Astrocyte of the cerebellum (primary cell): Measurements from ENCODE around the gene OR5M11.

Experiments used
- DNase-seq: peaks from one replicate; pipeline ENCODE4 v3.0.0-alpha.2; 2011; ENCODE audit warnings: low read depth
- H3K4me3 ChIP-seq: 2 replicates; pipeline ENCODE4 v1.5.1; 2011; ENCODE audit warnings: mild to moderate bottlenecking, low read depth, low read length, moderate library complexity
- in situ Hi-C: cut with HindIII; loops from 2 replicates; pipeline ENCODE4 v1.10.0; 2017; ENCODE audit warnings: low sequenced_read_pairs
- TF ChIP-seq, protein P1 (sequence below): IDR thresholded peaks from 2 replicates; pipeline ENCODE4 v1.5.1; 2012; ENCODE audit warnings: low read length, low read depth, moderate library complexity, mild to moderate bottlenecking; ENCODE audit errors: missing control alignments

The OR5M11 gene

GRCh38 chr11:56533054-56533740, 9.9 kb downstream of the OR5M11 start:
- in situ Hi-C loops: no loop called here
- TF ChIP-seq, protein P1, sequence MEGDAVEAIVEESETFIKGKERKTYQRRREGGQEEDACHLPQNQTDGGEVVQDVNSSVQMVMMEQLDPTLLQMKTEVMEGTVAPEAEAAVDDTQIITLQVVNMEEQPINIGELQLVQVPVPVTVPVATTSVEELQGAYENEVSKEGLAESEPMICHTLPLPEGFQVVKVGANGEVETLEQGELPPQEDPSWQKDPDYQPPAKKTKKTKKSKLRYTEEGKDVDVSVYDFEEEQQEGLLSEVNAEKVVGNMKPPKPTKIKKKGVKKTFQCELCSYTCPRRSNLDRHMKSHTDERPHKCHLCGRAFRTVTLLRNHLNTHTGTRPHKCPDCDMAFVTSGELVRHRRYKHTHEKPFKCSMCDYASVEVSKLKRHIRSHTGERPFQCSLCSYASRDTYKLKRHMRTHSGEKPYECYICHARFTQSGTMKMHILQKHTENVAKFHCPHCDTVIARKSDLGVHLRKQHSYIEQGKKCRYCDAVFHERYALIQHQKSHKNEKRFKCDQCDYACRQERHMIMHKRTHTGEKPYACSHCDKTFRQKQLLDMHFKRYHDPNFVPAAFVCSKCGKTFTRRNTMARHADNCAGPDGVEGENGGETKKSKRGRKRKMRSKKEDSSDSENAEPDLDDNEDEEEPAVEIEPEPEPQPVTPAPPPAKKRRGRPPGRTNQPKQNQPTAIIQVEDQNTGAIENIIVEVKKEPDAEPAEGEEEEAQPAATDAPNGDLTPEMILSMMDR: no peak
- DNase-seq: no peak
- no peak overlapping the region for H3K4me3 ChIP-seq

DNA sequence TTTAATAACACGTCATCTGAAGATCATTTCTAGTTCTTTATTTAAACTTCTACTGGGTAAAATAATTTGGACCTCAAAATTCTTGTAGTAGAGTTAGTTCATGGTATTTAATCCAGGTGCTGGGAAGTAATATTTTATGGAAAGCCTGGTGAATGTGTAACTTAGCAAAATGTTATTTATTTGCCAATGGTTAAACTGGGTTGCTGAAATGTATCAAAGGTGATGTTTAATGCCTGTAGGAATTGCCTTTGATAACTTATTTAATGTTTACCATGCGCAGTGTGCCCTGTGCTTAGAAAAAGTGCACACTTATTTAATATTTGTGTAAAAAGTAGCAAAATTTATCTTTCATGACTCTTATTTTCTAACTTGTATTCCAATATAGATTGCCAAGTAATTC, 11.2 kb downstream of the OR5M11 start:
- TF ChIP-seq, protein P1: no peak

DNA sequence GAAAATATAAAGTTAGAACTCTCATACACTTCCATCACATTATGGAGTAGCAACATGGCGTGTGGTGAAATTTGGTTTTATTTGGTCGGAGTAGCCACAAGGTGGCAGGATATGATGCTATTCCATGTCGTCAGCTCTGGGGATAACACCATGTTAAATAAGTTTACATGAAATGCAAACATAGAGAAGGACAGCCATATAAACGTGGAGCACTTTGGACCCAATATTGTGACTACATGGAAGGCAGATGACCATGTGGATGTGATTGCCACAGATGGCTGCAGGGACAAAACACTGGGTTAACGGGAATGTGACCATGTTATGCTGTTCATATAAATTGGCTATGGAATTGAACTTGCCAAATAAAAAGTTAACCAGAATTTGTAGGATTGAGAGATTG, 21.0 kb downstream of the OR5M11 start:
- TF ChIP-seq, protein P1: no peak
- DNase-seq: no peak
- in situ Hi-C loops: no loop called here
- no peak overlapping the region for H3K4me3 ChIP-seq

More for the DNA sequence above, 11.2 kb downstream of the OR5M11 start:
- no peak overlapping the region for H3K4me3 ChIP-seq
- in situ Hi-C loops: no loop called here
- DNase-seq: no peak

GRCh38 chr11:56513280-56513679, 29.8 kb downstream of the OR5M11 start:
- no peak overlapping the region for H3K4me3 ChIP-seq
- DNase-seq: no peak
- TF ChIP-seq, protein P1: no peak
- in situ Hi-C loops: no loop called here

DNA sequence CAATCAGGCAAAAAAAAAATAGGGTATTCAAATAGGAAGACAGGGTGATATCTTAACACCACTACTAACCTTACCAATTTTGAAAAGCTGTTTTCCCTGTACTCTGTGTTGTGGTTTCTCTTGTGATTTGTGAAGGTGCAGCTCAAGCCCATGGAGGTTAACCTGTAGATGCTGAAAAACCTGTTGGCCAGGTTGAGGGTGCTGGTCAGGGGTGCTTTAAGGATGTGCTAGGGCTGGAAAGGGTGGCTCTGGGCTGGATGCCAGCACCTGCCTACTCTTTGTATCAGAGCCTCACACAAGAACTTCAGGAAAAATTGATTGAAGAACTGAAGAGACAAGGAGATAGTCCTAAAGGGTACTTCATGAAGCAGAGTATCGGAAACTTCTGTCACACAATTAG, 33.6 kb downstream of the OR5M11 start:
- in situ Hi-C loops: no loop called here
- DNase-seq: no peak
- TF ChIP-seq, protein P1: no peak
- no peak overlapping the region for H3K4me3 ChIP-seq

DNA sequence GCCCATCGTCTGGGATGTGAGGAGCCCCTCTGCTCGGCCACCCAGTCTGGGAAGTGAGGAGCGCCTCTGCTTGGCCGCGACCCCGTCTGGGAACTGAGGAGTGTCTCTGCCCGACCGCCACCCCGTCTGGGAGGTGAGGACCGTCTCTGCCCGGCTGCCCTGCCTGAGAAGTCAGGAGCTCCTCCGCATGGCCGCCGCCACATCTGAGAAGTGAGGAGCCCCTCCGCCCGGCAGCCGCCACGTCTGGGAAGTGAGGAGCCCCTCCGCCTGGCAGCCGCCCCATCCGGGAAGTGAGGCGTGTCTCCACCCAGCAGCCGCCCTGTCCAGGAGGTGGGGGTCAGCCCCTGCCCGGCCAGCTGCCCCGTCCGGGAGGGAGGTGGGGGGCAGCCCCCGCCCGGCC, 46.0 kb downstream of the OR5M11 start:
- TF ChIP-seq, protein P1: no peak
- in situ Hi-C loops: no loop called here
- no peak overlapping the region for H3K4me3 ChIP-seq
- DNase-seq: no peak
